ENCODE measurements around the gene AZGP1. TPM values are rescaled to one million over a fixed set of nuclear protein-coding genes. Genes with fewer than 3 reads are reported as not detected.

AZGP1 gene
- total and polyA plus RNA-seq, 2 of the 13 experiments (the other 11 are each of a cell fraction or from before 2014, with no cell fraction given), result 93.8 to 229 TPM

DNA sequence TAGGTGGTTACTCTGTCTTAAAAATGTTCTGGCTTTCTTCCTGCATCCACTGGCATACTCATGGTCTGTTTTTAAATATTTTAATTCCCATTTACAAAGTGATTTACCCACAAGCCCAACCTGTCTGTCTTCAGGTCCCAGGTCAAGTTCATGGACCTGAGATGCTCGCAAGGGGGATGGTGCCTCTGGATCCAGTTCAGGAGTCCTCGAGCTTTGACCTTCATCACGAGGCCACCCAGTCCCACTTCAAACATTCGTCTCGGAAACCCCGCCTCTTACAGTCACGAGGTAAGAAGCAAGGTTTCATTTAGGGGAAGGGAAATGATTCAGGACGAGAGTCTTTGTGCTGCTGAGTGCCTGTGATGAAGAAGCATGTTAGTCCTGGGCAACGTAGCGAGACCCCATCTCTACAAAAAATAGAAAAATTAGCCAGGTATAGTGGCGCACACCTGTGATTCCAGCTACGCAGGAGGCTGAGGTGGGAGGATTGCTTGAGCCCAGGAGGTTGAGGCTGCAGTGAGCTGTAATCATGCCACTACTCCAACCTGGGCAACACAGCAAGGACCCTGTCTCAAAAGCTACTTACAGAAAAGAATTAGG lies 48.3 kb upstream of the AZGP1 start (continued):
- TF ChIP-seq, protein P1, sequence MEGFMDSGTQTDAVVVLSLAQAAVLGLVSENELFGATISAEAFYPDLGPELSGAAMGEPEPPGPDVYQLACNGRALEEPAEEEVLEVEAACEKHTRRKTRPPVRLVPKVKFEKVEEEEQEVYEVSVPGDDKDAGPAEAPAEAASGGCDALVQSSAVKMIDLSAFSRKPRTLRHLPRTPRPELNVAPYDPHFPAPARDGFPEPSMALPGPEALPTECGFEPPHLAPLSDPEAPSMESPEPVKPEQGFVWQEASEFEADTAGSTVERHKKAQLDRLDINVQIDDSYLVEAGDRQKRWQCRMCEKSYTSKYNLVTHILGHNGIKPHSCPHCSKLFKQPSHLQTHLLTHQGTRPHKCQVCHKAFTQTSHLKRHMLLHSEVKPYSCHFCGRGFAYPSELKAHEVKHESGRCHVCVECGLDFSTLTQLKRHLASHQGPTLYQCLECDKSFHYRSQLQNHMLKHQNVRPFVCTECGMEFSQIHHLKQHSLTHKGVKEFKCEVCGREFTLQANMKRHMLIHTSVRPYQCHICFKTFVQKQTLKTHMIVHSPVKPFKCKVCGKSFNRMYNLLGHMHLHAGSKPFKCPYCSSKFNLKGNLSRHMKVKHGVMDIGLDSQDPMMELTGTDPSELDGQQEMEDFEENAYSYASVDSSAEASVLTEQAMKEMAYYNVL (CRISPR knock-in tag; IDR thresholded peaks at IDR 0.05; ENCODE audit: borderline replicate concordance), result no peak
- TF ChIP-seq SOX6 (IDR thresholded peaks at IDR 0.05) (no peak), SOX6 (CRISPR knock-in tag; IDR thresholded peaks at IDR 0.05) (peak; percentile 77), GATA4 (IDR thresholded peaks at IDR 0.05; ENCODE audit: borderline replicate concordance, low read depth) (no peak), ZFY (CRISPR knock-in tag; IDR thresholded peaks at IDR 0.05) (no peak), FOXK1 (CRISPR knock-in tag; IDR thresholded peaks at IDR 0.05; ENCODE audit: borderline replicate concordance, low read depth) (peak; percentile 79; the same call in 1 of the 2 replicates), MAFG (CRISPR knock-in tag; IDR thresholded peaks at IDR 0.05) (no peak), ZNF674 (CRISPR knock-in tag; IDR thresholded peaks at IDR 0.05; ENCODE audit: low read depth) (no peak), ASH2L (IDR thresholded peaks at IDR 0.05; ENCODE audit: insufficient read length, low read depth, low read length) (no peak), RXRA (CRISPR knock-in tag; IDR thresholded peaks at IDR 0.05) (peak; percentile 92), ZMYM3 (CRISPR knock-in tag; IDR thresholded peaks at IDR 0.05) (peak; percentile 80), ZNF34 (CRISPR knock-in tag; IDR thresholded peaks at IDR 0.05; ENCODE audit: borderline replicate concordance) (no peak), ATM (IDR thresholded peaks at IDR 0.05; ENCODE audit: borderline replicate concordance) (no peak), DNMT1 (CRISPR knock-in tag; IDR thresholded peaks at IDR 0.05) (no peak), POGZ (CRISPR knock-in tag; IDR thresholded peaks at IDR 0.05) (peak; percentile 77), PITX1 (CRISPR knock-in tag; IDR thresholded peaks at IDR 0.05) (0 out of 2 replicates have a peak, but pooled peaks have one; percentile 41), ZNF563 (CRISPR knock-in tag; IDR thresholded peaks at IDR 0.05) (no peak), ZNF556 (CRISPR knock-in tag; IDR thresholded peaks at IDR 0.05; ENCODE audit: borderline replicate concordance) (no peak), ZNF782 (CRISPR knock-in tag; IDR thresholded peaks at IDR 0.05; ENCODE audit: borderline replicate concordance) (no peak), ZNF605 (CRISPR knock-in tag; IDR thresholded peaks at IDR 0.05) (peak; percentile 29; the same call in 1 of the 2 replicates)
- TF ChIP-seq, protein P2, sequence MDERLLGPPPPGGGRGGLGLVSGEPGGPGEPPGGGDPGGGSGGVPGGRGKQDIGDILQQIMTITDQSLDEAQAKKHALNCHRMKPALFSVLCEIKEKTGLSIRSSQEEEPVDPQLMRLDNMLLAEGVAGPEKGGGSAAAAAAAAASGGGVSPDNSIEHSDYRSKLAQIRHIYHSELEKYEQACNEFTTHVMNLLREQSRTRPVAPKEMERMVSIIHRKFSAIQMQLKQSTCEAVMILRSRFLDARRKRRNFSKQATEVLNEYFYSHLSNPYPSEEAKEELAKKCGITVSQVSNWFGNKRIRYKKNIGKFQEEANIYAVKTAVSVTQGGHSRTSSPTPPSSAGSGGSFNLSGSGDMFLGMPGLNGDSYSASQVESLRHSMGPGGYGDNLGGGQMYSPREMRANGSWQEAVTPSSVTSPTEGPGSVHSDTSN (CRISPR knock-in tag; IDR thresholded peaks at IDR 0.05), result no peak
- TF ChIP-seq, protein P3, sequence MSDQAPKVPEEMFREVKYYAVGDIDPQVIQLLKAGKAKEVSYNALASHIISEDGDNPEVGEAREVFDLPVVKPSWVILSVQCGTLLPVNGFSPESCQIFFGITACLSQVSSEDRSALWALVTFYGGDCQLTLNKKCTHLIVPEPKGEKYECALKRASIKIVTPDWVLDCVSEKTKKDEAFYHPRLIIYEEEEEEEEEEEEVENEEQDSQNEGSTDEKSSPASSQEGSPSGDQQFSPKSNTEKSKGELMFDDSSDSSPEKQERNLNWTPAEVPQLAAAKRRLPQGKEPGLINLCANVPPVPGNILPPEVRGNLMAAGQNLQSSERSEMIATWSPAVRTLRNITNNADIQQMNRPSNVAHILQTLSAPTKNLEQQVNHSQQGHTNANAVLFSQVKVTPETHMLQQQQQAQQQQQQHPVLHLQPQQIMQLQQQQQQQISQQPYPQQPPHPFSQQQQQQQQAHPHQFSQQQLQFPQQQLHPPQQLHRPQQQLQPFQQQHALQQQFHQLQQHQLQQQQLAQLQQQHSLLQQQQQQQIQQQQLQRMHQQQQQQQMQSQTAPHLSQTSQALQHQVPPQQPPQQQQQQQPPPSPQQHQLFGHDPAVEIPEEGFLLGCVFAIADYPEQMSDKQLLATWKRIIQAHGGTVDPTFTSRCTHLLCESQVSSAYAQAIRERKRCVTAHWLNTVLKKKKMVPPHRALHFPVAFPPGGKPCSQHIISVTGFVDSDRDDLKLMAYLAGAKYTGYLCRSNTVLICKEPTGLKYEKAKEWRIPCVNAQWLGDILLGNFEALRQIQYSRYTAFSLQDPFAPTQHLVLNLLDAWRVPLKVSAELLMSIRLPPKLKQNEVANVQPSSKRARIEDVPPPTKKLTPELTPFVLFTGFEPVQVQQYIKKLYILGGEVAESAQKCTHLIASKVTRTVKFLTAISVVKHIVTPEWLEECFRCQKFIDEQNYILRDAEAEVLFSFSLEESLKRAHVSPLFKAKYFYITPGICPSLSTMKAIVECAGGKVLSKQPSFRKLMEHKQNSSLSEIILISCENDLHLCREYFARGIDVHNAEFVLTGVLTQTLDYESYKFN (CRISPR knock-in tag; conservative IDR thresholded peaks at IDR 0.05), result peak; percentile 82
- TF ChIP-seq, protein P4, sequence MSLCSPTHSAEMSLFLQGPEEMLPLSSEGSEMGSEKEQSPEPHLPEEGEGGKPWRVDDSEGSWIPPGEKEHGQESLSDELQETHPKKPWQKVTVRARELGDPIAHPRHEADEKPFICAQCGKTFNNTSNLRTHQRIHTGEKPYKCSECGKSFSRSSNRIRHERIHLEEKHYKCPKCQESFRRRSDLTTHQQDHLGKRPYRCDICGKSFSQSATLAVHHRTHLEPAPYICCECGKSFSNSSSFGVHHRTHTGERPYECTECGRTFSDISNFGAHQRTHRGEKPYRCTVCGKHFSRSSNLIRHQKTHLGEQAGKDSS (CRISPR knock-in tag; IDR thresholded peaks at IDR 0.05; ENCODE audit: borderline replicate concordance, low read depth), result no peak
- TF ChIP-seq, protein P5, sequence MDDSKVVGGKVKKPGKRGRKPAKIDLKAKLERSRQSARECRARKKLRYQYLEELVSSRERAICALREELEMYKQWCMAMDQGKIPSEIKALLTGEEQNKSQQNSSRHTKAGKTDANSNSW (CRISPR knock-in tag; IDR thresholded peaks at IDR 0.05; ENCODE audit: borderline replicate concordance), result no peak

Measured in HepG2 (cell line).